SKM-1 (cell line): Measurements from ENCODE around the gene SMARCC2.
A peak's percentile ranks its signal among the peaks of the same experiment; 100 is the strongest.
"Not testable (repeated sequence)": the region's sequence is repeated elsewhere in the genome, so short reads cannot be mapped to it uniquely, and the experiment has no call there.

Experiments
- DNase-seq: peaks from one replicate; lab custom pipeline; 2025; ENCODE audit not compliant: unreplicated experiment; lab: John Stamatoyannopoulos, UW

The SMARCC2 gene

DNA sequence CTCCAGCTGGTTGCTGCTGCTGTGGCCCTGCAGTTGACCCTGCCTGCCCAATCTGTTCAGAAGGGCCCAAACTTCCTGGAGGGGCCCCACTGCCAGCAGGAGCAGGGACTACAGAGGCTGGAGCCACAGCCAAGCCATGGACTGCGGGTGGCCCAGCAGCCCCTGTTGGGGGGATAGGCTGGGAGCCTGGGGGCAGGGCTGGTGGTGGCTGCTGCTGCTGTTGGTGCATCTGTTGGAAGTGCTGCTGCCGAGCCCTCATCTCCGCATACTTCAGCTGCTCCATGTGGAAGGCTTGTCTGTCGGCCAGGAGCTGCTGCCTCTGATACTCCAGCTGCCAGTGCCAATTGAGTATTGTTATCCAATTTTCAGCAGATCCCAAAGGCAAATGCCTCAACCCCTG lies 23.9 kb downstream of the SMARCC2 start:
- no peak for DNase-seq

DNA sequence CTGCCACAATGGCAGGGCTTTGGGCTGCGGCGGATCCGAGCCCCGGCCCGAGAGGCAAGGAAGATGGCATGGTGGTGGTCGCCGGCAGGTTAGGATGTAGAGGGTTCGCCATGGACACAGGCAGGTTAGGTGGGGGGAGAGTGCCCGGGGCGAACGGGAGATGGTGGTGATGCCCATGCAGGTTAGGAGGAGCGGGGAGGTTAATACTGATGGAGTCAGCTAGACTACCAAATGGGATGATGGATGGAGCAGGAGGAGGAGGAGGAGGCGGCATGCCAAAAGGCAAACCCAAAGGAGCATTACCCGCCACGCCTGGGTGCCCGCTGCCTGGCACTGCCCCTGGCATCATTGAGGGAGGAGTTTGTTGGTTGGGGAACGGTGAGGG lies 24.9 kb downstream of the SMARCC2 start:
- no peak for DNase-seq

DNA sequence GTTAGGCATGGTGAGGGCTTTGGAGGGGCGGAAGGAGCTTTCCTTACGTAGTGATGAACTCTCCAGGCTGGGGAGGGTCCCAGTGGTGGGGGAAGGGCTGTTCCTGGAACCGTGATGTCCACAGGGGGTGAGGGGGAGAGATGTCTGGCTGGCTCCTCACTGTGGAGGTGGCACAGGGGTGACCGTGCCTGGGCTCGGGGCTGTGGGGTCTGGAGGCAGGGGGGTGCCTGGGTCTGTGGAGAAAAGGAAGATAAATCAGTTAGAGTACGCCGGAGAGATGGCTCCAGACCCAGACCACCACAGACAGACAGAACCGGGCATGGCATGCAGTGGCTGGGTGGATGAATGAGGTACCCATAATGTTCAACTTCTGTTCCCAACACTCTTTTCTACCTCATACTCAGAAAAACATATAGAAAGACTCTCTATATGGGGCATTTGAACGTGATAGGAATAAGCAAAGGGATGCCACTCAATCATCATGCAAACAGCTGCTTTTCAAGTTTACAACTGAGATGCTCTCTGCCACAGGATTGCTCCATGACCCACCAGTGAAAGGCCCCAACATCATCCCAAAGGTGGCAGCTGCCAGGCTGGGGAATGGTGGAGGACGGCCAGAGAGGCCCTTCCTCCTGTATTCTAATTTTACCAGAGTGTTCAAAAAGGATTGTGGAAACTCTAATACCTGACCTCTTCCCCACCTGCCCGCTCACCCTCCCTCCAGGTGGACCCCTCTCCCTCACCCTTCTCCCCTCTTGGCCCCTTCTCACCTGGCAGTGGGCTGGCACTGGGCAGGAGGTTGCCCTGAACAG lies 25.5 kb downstream of the SMARCC2 start:
- DNase-seq = no peak

DNA sequence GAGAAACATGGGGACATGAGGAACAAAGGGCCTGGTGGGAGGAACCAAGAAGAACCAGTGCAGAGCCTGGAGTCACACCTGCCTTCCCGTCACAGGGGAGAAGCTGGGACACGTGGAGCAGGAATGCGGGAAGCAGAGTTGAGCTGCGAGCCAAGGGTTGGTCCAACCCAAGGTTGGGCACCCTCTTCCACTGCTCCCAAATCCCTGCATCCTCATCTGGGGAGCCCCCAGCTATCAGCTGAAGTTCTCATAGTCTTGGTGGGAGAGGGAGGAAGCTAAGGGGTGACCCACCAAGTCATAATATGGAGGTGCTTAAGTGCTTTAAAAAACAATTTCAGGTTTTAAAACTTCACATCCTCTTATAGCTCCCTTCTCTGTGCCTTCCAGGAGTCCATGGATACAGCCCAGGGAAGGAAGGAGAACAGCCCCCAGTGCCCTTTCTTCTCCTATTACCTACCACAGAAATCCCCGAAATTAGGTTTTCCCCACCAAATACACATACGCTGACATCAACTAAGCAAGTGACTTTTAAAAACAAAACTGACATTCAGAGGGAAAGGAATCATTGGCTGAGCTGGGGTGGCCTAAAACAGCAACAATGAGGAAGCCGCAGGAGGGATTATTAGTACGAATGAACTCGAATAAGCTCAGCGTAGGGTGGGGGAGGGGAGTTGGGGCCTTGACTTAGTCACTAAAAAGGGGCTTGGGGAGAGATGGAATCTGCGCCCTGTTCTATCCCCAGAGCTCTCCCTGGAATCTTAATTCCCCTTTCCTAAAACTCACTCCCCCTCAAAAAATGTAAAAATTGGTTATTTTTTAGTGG lies 26.6 kb downstream of the SMARCC2 start:
- DNase-seq = no peak

DNA sequence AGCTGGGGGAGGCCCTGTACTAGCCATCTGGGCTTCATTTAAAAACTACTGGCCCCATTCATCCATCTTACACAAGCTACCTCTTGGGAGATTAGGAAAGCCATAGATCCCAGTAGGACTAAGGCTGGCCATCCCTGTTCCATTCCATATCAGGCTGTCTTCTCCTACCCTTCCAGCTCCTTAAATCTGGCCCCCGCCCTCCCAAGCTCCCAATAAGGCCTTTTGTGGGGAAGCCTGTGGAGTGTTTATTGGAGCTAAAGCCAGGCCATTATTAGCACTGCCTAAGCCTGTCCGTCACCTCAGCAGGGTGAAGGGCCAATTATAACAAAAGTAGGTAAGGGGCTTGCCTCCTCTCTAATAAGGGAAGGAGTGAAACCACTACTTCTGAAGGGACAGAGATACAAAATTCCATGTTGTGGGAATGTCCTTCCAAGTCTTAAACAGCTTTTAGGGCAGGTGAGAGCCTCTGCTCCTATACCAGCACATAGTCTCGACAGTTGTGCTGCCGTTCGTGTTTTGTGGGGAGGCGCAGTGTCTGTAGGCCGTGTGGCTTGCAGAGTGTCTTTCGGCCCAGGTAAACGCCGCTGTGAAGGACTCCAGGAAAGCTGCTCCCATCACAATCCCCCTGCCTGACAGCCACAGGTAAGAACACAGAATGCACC lies 27.5 kb downstream of the SMARCC2 start:
- DNase-seq = no peak

DNA sequence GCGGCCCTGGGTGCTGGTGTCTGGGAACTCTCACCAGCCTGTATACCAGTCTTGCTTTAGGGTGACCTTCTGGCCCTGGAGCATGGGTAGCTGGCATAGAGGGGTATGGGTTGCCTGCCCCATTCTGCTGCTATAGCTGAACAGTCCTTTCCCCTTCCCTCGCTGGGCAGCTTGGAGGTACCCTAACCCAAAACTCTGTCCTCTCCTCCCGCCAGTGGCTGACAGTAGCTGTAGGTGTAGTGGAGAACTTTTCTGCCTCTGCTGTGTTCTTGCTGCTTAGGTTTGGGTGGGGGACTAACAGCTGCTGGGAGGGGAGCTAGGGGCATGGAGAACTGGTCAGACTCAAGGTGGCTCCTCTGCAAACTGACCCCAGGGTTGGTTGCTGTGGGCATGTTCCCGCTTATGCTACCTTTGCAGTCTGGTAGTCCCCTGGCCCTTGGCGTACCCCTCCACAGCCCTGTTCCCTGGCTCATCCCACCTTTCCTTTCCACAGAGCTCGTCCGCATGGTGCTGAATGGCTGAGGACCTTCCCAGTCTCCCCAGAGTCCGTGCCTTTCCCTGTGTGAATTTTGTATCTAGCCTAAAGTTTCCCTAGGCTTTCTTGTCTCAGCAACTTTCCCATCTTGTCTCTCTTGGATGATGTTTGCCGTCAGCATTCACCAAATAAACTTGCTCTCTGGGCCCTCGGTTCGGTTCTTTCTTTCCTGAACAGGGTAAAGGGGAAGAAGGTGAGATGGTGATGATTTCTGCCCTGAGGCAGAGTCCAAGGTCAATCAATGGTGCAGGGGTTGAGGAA lies 28.2 kb downstream of the SMARCC2 start:
- DNase-seq = no peak

DNA sequence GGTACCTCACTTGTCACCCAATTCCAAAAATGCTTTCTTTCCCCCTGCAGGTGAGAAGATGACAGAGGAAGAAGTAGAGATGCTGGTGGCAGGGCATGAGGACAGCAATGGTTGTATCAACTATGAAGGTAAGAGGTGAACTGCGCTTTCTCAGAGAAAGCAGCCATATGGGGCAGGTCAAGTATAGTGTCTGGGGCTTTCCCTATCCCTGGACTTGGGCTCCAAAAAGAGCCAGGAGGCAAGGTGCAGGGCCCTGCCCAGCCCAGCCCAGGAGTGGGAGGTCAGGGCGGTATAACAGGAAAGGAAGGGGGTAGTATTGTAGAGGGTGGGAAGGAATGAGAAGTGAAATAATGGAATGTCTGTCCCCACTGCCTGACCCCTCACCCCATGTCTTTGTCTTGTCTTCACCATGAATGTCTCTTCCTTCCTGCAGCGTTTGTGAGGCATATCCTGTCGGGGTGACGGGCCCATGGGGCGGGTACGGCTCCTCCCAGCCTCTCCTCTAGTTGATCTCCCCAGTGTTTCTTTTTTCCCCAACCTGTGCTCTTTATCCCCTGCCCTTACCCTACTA lies 29.0 kb downstream of the SMARCC2 start:
- DNase-seq = no peak

DNA sequence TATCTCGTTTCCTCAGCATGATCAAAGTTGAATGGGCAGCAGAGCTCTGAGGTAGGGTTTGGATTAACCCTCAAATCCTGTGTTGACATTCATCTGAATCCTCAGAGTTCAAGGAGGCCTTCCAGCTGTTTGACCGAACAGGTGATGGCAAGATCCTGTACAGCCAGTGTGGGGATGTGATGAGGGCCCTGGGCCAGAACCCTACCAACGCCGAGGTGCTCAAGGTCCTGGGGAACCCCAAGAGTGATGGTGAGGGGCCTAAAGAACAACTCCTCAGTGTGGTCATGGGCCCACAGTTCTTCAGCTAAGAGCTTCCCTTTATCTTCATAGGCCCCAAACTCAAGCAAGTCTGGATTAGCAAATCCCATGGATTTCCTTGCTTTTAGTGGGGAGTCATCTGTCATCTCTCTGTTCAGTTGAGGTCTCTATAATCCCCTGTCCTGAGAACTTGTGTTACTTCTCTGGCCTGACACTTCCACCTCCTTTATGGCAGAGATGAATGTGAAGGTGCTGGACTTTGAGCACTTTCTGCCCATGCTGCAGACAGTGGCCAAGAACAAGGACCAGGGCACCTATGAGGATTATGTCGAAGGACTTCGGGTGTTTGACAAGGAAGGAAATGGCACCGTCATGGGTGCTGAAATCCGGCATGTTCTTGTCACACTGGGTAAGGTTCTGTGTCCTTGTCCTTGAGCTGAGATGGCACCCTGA lies 29.6 kb downstream of the SMARCC2 start:
- DNase-seq = no peak

DNA sequence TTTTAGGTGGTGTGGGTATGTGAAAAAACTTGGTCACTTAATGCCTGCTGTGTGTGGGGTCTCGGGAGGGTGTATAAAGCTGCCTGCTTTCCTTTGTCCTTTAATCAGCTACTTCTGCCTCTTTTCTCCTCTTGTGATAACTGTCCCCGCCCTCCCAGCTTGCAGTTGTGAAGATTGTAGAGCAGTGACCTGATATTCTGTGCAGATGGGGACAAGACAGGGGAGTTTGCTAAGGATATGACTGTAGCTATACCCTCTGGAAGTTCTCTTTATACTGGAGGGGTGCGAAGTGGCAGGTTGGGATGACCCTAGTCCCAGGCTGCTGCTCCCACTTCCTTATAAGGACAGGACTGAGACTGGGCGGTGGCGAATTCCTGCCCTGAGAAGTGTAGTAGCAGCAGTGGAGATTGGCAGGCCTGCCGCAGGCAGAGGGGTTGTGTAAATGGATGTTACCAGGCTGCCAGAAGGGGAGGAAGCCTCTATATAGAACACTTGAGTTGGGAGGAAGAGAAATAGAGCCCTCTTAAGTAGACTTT lies 30.3 kb downstream of the SMARCC2 start:
- DNase-seq = no peak

DNA sequence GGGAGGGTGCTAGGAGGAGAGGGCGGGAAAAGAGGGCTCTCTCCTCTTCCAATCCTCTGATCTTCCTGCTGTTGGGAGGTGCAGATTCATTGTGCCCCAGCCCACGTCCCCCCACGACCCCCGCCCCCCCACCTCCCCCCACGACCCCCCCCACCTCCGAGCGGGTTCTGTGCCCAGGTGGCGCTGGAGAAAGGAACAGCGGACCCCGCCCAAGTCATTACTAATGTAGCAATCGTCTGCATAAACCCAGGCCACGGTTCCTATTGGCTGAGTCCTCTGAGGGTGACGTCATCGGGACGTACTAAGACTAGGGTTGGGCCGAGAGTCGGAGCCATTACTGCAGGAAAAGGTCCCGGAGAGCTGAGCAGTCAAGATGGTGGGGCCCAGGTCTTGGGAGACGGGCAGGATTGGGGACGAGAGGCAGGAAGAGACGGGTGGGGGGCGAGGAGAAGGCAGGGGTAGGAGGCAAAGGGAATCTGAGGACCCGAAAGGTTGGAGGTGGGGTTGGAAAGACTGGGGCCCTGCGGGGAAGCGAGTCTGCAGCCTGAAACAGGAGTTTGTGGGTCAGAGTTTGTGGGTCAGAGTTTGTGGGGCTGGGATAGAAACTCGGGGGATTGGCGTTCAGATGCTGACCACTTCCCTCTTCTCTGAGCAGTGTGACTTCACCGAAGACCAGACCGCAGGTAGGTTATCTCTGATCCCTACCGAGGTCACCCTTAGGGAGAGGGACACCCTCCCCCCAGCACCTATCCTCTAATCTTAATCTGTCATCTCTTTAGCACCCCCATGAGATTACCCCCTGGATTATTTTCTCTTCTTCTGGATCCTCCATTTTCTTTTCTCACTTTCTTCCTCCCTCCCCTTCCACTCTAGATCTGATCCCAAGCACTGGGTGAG lies 31.0 kb downstream of the SMARCC2 start, which contains the start of gene MYL6:
Gene MYL6, plus strand, starts transcription at position 331 of the 897 bp plus-strand sequence. Its CDS starts 43 bp downstream, at position 374.
- peak; percentile 69 for DNase-seq

DNA sequence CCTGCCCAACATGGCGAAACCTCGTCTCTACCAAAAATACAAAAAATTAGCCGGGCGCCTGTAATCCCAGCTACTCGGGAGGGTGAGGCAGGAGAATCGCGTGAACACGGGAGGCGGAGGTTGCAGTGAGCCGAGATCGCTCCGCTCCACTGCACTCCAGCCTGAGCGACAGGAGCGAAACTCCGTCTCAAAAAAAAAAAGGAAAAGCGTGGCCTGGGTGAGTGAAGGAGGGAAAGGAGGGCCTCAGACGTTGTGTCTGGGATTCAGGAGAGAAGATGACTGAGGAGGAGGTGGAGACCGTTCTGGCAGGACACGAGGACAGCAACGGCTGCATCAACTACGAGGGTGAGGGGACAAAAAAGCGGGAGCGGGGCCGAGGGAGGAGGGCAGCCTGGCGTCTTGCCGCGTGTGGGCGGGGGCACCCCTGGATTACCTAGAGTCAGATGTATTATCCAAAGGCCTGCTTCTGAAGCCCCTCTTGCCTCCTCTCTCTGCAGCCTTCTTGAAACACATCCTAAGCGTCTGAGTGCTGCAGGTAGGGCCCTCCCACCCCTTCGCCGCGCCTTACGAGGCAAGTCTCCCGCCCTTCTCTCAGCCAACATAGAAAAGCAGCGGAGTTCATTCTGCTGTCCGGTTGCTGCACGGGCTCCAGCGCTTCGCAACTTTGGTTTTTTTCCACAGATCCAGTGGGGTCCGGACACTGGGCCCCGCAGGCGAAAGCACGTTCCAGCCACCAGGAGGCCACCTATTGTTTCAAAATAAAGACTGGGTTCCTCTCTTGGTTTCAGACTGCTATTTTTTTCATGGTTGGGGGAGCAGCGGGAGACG lies 31.9 kb downstream of the SMARCC2 start:
- peak; percentile 50 for DNase-seq

DNA sequence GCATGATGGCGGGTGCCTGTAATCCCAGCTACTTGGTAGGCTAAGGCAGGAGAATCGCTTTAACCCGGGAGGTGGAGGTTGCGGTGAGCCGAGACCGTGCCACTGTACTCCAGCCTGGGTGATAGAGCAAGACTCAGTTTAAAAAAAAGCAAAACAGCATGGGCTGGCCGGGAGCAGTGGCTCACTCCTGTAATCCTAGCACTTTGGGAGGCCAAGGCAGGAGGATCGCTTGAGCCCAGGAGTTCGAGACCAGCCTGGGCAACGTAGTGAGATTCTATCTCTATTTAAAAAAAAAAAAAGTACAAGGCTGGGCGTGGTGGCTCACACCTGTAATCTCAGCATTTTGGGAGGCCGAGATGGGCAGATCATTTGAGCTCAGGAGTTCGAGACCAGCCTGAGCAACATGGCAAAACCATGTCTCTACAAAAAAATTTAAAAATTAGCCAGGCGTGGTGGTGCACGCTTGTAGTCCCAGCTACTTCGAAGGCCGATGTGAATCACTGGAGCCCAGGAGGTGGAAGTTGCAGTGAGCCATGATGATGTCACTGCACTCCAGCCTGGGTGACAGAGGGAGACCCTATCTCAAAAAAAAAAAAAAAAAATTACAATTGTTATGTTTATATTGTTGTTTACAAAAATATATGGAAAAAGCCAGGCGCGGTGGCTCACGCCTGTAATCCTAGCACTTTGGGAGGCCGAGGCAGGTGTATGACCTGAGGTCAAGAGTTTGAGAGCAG lies 32.7 kb downstream of the SMARCC2 start:
- not testable (repeated sequence) for DNase-seq

DNA sequence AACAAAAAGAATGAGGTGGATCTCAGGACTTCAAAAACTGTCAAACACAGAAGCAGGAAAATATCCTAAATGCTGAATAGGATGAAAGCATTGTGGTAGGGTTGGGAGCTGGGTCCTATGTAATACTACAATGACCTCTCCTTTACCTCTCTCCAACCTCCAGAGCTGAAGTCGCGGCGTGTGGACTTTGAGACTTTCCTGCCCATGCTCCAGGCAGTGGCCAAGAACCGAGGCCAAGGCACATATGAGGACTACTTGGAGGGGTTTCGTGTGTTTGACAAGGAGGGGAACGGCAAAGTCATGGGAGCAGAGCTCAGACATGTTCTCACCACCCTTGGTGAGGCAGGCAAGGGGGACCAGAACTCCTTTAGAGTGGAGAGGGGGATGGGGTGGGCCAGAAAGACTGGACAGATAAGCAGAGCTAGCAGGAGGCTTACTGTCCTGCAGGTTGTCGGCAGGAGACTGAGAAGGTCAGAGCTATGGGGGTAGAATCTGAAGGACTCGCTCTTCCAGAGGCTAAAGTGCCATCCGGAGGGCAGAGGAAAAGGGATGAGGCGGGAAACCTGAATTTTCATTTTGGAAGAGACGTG lies 33.9 kb downstream of the SMARCC2 start:
- no peak for DNase-seq

DNA sequence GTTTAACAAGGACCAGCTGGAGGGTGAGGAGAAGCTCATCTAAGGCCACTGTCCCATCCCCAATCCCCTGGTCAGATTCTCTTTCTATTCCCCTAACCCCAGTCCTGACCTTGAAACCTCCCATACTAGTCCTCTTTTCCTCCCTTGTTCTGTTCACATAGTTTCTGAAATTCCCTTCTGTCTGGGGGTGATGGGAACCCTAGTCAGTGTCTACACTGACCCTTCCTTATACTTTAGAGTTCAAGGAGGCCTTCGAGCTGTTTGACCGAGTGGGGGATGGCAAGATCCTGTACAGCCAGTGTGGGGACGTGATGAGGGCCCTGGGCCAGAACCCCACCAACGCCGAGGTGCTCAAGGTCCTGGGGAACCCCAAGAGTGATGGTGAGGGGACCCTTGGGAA lies 34.5 kb downstream of the SMARCC2 start:
- no peak for DNase-seq

DNA sequence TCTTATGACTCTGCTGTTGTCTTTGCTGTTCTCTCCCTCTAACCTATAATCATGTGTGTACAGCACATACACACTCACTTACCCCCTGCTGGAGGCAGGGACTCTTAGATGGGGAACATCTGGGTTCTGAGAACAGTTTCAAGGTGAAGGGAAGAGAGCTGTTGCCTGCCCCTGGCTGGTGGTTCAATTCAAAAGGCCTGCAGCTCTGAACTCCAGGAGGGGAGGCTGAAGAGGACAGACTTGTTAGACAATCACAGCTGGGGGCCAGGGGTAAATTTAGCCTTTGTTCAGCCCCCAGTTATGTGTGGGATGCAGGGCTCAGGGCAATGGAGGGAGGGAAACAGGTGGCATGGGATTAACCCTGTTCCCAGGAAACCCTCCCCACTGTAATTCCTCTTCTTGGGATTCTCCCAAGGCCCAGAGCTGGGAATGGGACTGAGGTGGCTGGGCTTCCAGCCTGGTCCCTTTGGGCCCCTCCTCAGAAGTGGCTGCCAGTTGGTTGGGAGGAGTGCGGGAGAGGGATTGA lies 35.0 kb downstream of the SMARCC2 start:
- no peak for DNase-seq

DNA sequence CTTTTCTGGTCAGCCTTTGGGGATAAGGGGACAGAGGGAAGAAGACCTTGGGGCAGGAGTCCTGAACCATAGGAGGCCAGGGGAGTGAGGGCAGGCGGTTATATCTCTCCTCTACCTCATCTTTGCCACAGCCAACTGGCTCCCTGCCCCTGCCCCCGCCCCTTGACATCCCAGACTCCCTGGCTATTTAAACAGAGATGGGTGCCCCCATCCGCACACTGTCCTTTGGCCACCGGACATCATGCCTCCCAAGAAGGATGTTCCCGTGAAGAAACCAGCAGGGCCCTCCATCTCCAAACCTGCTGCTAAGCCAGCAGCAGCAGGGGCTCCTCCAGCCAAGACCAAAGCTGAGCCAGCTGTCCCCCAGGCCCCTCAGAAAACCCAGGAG lies 35.6 kb downstream of the SMARCC2 start:
- no peak for DNase-seq
